ENCODE measurements around the gene GLO1.

GLO1 gene

DNA sequence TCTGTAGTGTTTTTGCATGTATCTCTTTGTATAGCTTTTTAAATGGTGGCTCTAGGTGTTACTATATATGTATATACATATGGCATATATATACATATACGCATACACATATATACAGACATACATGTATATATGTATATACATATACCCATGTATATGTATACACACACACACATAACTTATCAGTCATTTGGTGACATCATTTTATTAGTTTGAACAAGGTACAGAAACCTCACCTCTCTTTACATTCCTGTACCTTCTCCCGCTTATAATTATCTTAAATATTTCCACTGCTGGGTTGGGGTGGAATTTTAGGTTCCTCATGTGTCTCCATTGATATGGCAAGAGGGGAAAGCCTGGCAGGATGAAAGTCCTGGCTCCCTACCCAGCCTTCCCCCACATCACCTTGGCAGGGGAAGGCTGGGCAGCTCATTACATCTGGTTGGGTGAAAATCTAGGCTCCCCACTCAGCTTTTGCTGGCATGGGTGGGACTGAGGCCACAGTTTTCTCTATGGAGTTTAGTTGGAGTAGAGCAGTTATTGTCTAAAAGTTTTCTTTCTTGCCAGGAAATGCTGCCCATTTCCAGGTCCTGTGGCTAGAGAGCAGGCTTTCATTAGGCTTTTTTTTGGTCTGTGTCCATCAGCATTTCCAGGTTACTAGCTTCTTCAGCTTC lies 7.6 kb downstream of the GLO1 start:
- H3K27me3 ChIP-seq (ENCODE audit: insufficient read depth, poor library complexity, severe bottlenecking): no peaks in the 10 kb centered on the region
- no peak for TF ChIP-seq GABPA (IDR thresholded peaks at IDR 0.05; ENCODE audit: low read depth)

DNA sequence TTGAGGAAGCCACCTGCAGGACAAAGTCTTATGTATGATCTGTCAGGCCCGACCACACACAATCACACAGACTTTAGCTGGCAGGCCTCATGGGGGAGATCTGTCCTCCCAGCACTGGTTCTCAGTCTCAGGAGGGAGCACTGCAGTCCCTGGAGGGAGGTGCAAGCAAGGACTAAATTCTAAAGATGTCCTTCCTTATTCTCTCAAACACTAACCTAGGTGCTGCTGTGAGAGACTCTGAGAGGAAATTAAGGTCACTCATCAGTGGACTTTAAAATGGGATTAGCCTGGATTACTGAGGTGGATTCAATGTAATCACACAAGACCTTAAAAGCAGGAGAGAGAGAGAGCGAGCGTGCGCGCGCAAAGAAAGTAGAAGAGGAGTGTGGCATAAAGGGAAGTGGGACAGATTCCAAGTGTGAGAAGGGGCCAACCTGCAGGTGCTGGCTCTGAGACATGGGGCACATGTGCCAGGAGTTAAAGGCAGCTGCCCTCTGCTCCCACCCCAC lies 14.3 kb downstream of the GLO1 start:
- Histone ChIP-seq H3K27ac (replicated peaks) (no peak overlapping the region), H3K4me3 (replicated peaks; ENCODE audit: insufficient read depth, low read length) (no peak overlapping the region), H3K27me3 (ENCODE audit: insufficient read depth, poor library complexity, severe bottlenecking) (no peaks in the 10 kb centered on the region)
- TF ChIP-seq, protein P1, sequence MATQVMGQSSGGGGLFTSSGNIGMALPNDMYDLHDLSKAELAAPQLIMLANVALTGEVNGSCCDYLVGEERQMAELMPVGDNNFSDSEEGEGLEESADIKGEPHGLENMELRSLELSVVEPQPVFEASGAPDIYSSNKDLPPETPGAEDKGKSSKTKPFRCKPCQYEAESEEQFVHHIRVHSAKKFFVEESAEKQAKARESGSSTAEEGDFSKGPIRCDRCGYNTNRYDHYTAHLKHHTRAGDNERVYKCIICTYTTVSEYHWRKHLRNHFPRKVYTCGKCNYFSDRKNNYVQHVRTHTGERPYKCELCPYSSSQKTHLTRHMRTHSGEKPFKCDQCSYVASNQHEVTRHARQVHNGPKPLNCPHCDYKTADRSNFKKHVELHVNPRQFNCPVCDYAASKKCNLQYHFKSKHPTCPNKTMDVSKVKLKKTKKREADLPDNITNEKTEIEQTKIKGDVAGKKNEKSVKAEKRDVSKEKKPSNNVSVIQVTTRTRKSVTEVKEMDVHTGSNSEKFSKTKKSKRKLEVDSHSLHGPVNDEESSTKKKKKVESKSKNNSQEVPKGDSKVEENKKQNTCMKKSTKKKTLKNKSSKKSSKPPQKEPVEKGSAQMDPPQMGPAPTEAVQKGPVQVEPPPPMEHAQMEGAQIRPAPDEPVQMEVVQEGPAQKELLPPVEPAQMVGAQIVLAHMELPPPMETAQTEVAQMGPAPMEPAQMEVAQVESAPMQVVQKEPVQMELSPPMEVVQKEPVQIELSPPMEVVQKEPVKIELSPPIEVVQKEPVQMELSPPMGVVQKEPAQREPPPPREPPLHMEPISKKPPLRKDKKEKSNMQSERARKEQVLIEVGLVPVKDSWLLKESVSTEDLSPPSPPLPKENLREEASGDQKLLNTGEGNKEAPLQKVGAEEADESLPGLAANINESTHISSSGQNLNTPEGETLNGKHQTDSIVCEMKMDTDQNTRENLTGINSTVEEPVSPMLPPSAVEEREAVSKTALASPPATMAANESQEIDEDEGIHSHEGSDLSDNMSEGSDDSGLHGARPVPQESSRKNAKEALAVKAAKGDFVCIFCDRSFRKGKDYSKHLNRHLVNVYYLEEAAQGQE (IDR thresholded peaks at IDR 0.05; ENCODE audit: insufficient replicate concordance, low read depth): no peak
- TF ChIP-seq SPI1 (IDR thresholded peaks at IDR 0.05; ENCODE audit: borderline replicate concordance, low read depth): peak; percentile 84
- peak in 1 of 2 experiments; percentile 34 for DNase-seq (ENCODE audit: low read depth in 1 of 2, low spot score in 1 of 2)

More for the DNA sequence above, 7.6 kb downstream of the GLO1 start:
- H3K27ac ChIP-seq (replicated peaks): no peak overlapping the region
- no peak overlapping the region for H3K4me3 ChIP-seq (replicated peaks; ENCODE audit: insufficient read depth, low read length)
- no peak for DNase-seq (ENCODE audit: low read depth in 1 of 2, low spot score in 1 of 2)

DNA sequence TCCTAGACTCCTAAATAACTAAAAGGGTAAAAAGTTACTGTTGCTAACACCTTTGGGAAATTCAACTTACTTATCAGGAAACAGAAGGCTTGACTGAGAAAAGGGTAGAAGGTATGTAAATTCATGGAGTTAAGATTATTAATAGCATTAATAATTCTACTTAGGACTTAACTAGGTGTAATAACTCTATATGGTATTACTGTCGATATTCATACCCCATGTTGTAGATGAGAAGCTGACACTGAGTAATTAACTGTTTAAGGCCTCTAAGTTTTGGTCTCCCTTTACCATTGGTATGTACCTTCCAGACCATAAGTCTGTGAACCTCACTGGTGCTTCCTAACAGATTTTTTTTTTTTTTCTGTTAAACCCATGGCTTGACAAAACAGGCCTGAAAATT lies 15.4 kb downstream of the GLO1 start:
- Histone ChIP-seq H3K27me3 (ENCODE audit: insufficient read depth, poor library complexity, severe bottlenecking) (no peaks in the 10 kb centered on the region), H3K4me3 (replicated peaks; ENCODE audit: insufficient read depth, low read length) (no peak overlapping the region), H3K27ac (replicated peaks) (no peak overlapping the region)
- DNase-seq (ENCODE audit: low read depth in 1 of 2, low spot score in 1 of 2): no peak
- TF ChIP-seq SPI1 (IDR thresholded peaks at IDR 0.05; ENCODE audit: borderline replicate concordance, low read depth) (no peak), GABPA (IDR thresholded peaks at IDR 0.05; ENCODE audit: low read depth) (no peak)
- TF ChIP-seq, protein P2, sequence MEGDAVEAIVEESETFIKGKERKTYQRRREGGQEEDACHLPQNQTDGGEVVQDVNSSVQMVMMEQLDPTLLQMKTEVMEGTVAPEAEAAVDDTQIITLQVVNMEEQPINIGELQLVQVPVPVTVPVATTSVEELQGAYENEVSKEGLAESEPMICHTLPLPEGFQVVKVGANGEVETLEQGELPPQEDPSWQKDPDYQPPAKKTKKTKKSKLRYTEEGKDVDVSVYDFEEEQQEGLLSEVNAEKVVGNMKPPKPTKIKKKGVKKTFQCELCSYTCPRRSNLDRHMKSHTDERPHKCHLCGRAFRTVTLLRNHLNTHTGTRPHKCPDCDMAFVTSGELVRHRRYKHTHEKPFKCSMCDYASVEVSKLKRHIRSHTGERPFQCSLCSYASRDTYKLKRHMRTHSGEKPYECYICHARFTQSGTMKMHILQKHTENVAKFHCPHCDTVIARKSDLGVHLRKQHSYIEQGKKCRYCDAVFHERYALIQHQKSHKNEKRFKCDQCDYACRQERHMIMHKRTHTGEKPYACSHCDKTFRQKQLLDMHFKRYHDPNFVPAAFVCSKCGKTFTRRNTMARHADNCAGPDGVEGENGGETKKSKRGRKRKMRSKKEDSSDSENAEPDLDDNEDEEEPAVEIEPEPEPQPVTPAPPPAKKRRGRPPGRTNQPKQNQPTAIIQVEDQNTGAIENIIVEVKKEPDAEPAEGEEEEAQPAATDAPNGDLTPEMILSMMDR (IDR thresholded peaks at IDR 0.05; ENCODE audit: insufficient read depth, low read length): no peak
- TF ChIP-seq, protein P1 (IDR thresholded peaks at IDR 0.05; ENCODE audit: insufficient replicate concordance, low read depth): no peak

DNA sequence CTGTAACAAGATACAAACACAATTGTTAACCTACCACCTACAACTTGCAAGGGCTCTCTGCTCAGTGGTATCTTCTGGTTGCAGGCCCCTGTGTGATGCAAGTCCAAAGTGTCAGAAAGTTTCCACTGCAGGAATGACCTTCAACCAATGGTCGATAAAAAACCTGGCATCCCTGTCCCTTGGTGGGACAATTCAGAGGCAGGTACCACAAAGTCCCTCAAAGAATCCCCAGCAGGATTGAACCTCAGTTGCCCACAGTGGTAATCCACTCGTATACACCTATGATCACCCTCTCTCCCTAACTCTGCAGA lies 15.9 kb downstream of the GLO1 start:
- DNase-seq (ENCODE audit: low read depth in 1 of 2, low spot score in 1 of 2): no peak
- Histone ChIP-seq H3K4me3 (replicated peaks; ENCODE audit: insufficient read depth, low read length) (no peak overlapping the region), H3K27me3 (ENCODE audit: insufficient read depth, poor library complexity, severe bottlenecking) (no peaks in the 10 kb centered on the region), H3K27ac (replicated peaks) (no peak overlapping the region)
- TF ChIP-seq, protein P1 (IDR thresholded peaks at IDR 0.05; ENCODE audit: insufficient replicate concordance, low read depth): no peak
- TF ChIP-seq SPI1 (IDR thresholded peaks at IDR 0.05; ENCODE audit: borderline replicate concordance, low read depth): no peak
- no peak for TF ChIP-seq POLR2AphosphoS5 (IDR thresholded peaks at IDR 0.05; ENCODE audit: low read depth)
- TF ChIP-seq GABPA (IDR thresholded peaks at IDR 0.05; ENCODE audit: low read depth): no peak
- TF ChIP-seq, protein P2 (IDR thresholded peaks at IDR 0.05; ENCODE audit: insufficient read depth, low read length): no peak
